Liver (tissue), 9 donors: Measurements from ENCODE around the gene SLIT1. TPM values are rescaled to one million over a fixed set of nuclear protein-coding genes. Genes with fewer than 3 reads are reported as not detected.

ENCODE experiments used
- DNase-seq: peaks from one replicate; pipeline ENCODE4 v3.0.0-alpha.2; 2017; ENCODE audit warnings: low spot score
- H3K27ac ChIP-seq, 2 donors: one replicate each; pipeline ENCODE4 v1.7.0; 2013; ENCODE audit warnings: inconsistent platforms in 2 of 2, low read length in 2 of 2, control low read depth in 1 of 2, low read depth in 1 of 2, mild to moderate bottlenecking in 1 of 2
- H3K27me3 ChIP-seq, 4 donors: one replicate each; pipeline versions ENCODE4 v1.6.1 to v1.7.0; 2013; ENCODE audit warnings: low read length in 3 of 4, inconsistent platforms in 1 of 4, mild to moderate bottlenecking in 1 of 4, moderate library complexity in 1 of 4; ENCODE audit not compliant: control insufficient read depth in 4 of 4, insufficient read depth in 4 of 4
- H3K36me3 ChIP-seq, 4 donors: one replicate each; pipeline versions ENCODE4 v1.6.1 to v1.7.0; 2013; ENCODE audit warnings: low read length in 3 of 4, mild to moderate bottlenecking in 3 of 4, low read depth in 1 of 4, moderate library complexity in 1 of 4; ENCODE audit not compliant: control insufficient read depth in 4 of 4, insufficient read depth in 3 of 4
- H3K4me1 ChIP-seq, 4 donors: one replicate each; pipeline versions ENCODE4 v1.6.1 to v1.7.0; 2013; ENCODE audit warnings: low read length in 3 of 4, mild to moderate bottlenecking in 3 of 4, moderate library complexity in 1 of 4; ENCODE audit not compliant: control insufficient read depth in 4 of 4, insufficient read depth in 4 of 4
- H3K4me3 ChIP-seq, 3 donors: one replicate each; pipeline versions ENCODE4 v1.6.1 to v1.7.0; 2013; ENCODE audit warnings: low read length in 3 of 3, control low read depth in 1 of 3, low read depth in 1 of 3, mild to moderate bottlenecking in 1 of 3
- H3K9ac ChIP-seq, 2 donors: one replicate each; pipeline ENCODE4 v1.7.0; 2013; ENCODE audit warnings: low read length in 2 of 2, mild to moderate bottlenecking in 2 of 2, moderate library complexity in 2 of 2, control low read depth in 1 of 2, low read depth in 1 of 2
- H3K9me3 ChIP-seq, 4 donors: one replicate each; pipeline versions ENCODE4 v1.6.1 to v1.7.0; 2013; ENCODE audit warnings: low read length in 3 of 4; ENCODE audit not compliant: control insufficient read depth in 4 of 4
- ATF3 ChIP-seq: IDR thresholded peaks from 2 replicates; pipeline ENCODE4 v1.6.1; 2016; ENCODE audit warnings: antibody characterized with exemption
- EGR1 ChIP-seq, 2 donors: IDR thresholded peaks; 2 replicates each; pipeline ENCODE4 v1.6.1; 2016 to 2018; ENCODE audit warnings: antibody characterized with exemption in 2 of 2, low read depth in 2 of 2
- FOXA1 ChIP-seq: IDR thresholded peaks from 2 replicates; pipeline ENCODE4 v1.6.1; 2016; ENCODE audit warnings: antibody characterized with exemption
- FOXA2 ChIP-seq: IDR thresholded peaks from 2 replicates; pipeline ENCODE4 v1.6.1; 2016; ENCODE audit warnings: antibody characterized with exemption
- HNF4A ChIP-seq, 2 donors: conservative IDR thresholded peaks; 2 replicates each; pipeline ENCODE4 v1.6.1; 2016; ENCODE audit warnings: antibody characterized with exemption in 2 of 2, mild to moderate bottlenecking in 2 of 2
- JUND ChIP-seq, 2 donors: IDR thresholded peaks; 2 replicates each; pipeline ENCODE4 v1.6.1; 2016; ENCODE audit warnings: antibody characterized with exemption in 2 of 2
- REST ChIP-seq: IDR thresholded peaks from 2 replicates; pipeline ENCODE4 v1.6.1; 2016; ENCODE audit warnings: antibody characterized with exemption, mild to moderate bottlenecking
- RXRA ChIP-seq, 2 donors: IDR thresholded peaks; 2 replicates each; pipeline ENCODE4 v1.6.1; 2017 to 2018; ENCODE audit warnings: antibody characterized with exemption in 2 of 2, mild to moderate bottlenecking in 1 of 2
- SP1 ChIP-seq: IDR thresholded peaks from 2 replicates; pipeline ENCODE4 v1.6.1; 2018; ENCODE audit warnings: antibody characterized with exemption, mild to moderate bottlenecking
- YY1 ChIP-seq: IDR thresholded peaks from 2 replicates; pipeline ENCODE4 v1.6.1; 2016; ENCODE audit warnings: antibody characterized with exemption, mild to moderate bottlenecking
- WGBS: extraction: QIAGEN DNeasy Blood & Tissue Kit; methylation state at CpG from one replicate; pipeline ENCODE4 v1.1.7; 2013; 5-methylcytosine and 5-hydroxymethylcytosine counted together
- polyA plus RNA-seq, 2 donors: library from polyadenylated mRNA; stranded (reverse) in 1 of 2; unstranded in 1 of 2; fragments of 200-250 nt in 1 of 2; fragments of >200 nt in 1 of 2; fragmentation: Nextera tagmentation in 1 of 2; extraction: Ambion mirVana in 1 of 2; gene quantifications; one replicate each; pipeline versions ENCODE4 v1.2.1 to v1.2.3, GENCODE V29; 2013 to 2015
- total RNA-seq, 2 donors: library from RNA; depleted of rRNA; stranded (reverse); fragments of >200 nt; gene quantifications; one replicate each; pipeline ENCODE4 v1.2.3, GENCODE V29; 2014
- TF ChIP-seq, protein P1 (sequence below): IDR thresholded peaks from 2 replicates; pipeline ENCODE4 v1.6.1; 2016; ENCODE audit warnings: antibody characterized with exemption
- donor health status: healthy.
- donor health status: healthy.
- donor health status: healthy.
- donor health status: healthy.
- donor health status: healthy.

SLIT1 gene
- total and polyA plus RNA-seq, 4 donors: under 0.01 to 0.14 (median 0.06) TPM

DNA sequence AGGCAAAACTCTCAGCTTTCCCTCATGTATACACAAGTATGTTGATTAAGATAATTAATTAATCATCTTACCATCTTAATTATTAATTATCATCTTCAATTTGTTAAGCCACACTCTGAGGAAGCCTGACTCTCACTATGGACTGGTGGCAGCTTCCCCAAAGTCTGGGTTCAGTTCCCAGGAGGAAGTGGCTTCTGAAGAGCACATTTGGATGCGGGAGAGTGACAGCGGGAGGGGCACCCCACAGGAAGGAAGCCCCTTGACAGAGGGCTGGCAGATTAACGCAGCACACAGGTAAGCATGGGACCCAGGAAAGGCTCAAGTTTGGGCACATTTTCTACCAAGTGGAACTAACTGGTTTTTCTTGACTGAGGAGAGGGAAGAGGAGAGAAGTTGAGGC is 13.4 kb upstream of the SLIT1 start:
- Histone ChIP-seq H3K9me3 (no peaks in the 10 kb centered on the region), H3K27me3 (peaks cover 0 to 6% (median 0%) of the 10 kb centered on the region in 4 donors), H3K4me3 (no peak overlapping the region), H3K4me1 (peaks cover 0 to 6% (median 2%) of the 10 kb centered on the region in 4 donors), H3K36me3 (no peaks in the 10 kb centered on the region), H3K27ac (no peak overlapping the region), H3K9ac (no peak overlapping the region)
- no peak for DNase-seq
- 50% methylated on average over 3 of the region's 3 CpGs for WGBS
- TF ChIP-seq ATF3 (no peak), RXRA (IDR thresholded peaks at IDR 0.05) (no peak), SP1 (no peak), HNF4A (conservative IDR thresholded peaks at IDR 0.05) (no peak)

DNA sequence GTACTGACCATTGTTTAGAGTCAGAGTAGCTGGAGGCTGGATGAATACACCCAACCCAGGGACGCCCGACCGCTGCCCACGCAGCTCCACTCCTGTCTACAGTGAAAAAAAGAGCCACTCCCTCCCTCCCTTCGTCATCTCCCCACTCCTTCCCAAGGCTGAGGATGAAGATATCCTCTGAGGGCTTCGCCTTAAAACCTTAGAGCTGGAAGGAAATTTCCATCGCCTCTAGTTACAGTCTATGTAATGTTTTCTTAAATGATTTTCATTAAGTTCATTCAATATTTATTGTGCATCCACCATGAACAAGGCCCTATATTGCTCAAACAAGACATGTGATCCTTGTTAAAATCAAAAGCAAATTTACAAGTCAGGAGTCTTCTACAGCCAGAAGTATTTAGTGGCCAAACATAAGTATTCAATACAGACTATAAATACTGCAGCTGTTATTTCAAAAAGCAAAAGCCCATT is 11.3 kb upstream of the SLIT1 start:
- no peaks in the 10 kb centered on the region for H3K9me3 ChIP-seq
- H3K27me3 ChIP-seq: peaks cover 0 to 6% (median 0%) of the 10 kb centered on the region in 4 donors
- TF ChIP-seq RXRA (IDR thresholded peaks at IDR 0.05) (no peak), FOXA1 (no peak), HNF4A (conservative IDR thresholded peaks at IDR 0.05) (no peak), FOXA2 (no peak), YY1 (no peak), EGR1 (IDR thresholded peaks at IDR 0.05; ENCODE audit: low read depth in 2 of 2) (no peak), ATF3 (no peak), REST (no peak), JUND (IDR thresholded peaks at IDR 0.05) (no peak)
- TF ChIP-seq, protein P1, sequence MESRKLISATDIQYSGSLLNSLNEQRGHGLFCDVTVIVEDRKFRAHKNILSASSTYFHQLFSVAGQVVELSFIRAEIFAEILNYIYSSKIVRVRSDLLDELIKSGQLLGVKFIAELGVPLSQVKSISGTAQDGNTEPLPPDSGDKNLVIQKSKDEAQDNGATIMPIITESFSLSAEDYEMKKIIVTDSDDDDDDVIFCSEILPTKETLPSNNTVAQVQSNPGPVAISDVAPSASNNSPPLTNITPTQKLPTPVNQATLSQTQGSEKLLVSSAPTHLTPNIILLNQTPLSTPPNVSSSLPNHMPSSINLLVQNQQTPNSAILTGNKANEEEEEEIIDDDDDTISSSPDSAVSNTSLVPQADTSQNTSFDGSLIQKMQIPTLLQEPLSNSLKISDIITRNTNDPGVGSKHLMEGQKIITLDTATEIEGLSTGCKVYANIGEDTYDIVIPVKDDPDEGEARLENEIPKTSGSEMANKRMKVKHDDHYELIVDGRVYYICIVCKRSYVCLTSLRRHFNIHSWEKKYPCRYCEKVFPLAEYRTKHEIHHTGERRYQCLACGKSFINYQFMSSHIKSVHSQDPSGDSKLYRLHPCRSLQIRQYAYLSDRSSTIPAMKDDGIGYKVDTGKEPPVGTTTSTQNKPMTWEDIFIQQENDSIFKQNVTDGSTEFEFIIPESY: no peak
- peaks cover 0 to 6% (median 2%) of the 10 kb centered on the region in 4 donors for H3K4me1 ChIP-seq
- no peak overlapping the region for H3K4me3 ChIP-seq
- no peak overlapping the region for H3K9ac ChIP-seq
- no peak overlapping the region for H3K27ac ChIP-seq
- 67% methylated on average over 7 of the region's 7 CpGs for WGBS
- DNase-seq: no peak
- H3K36me3 ChIP-seq: no peaks in the 10 kb centered on the region
